ENCODE results near the gene ENTHD1. TPM values are rescaled to one million over a fixed set of nuclear protein-coding genes. Genes with fewer than 3 reads are reported as not detected.

The ENTHD1 gene
- total and polyA plus RNA-seq, 2 of the 8 experiments (the other 6 are each of a cell fraction or from before 2014, with no cell fraction given) = not detected

DNA sequence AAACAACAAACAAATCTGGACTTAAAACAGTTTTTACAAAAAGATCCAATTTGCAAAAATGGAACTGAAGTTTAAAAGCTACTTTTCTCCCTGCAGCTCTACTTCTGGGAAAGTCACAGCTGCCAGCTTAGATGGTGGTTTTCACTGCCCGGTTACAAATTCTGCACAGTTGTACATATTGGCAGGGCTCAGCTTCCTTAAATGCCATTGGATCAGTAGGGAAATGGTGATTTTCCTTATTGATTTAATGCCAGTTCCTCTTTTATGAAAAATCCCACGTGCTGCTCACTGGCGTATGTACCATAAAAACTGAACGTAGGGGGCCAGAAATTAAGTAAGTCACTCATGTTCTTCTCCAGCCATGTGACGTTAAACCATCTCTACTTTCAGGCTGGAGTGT is 30.1 kb upstream of the ENTHD1 start (continued):
- TF ChIP-seq SIN3A (conservative IDR thresholded peaks at IDR 0.05 in 1 of 2, IDR thresholded peaks at IDR 0.05 in 1 of 2; ENCODE audit: low read depth in 1 of 2, low read length in 2 of 2) (no peak), YY1 (IDR thresholded peaks at IDR 0.05; ENCODE audit: low read depth, low read length) (no peak), ATF2 (IDR thresholded peaks at IDR 0.05; ENCODE audit: low read length) (no peak), SP1 (IDR thresholded peaks at IDR 0.05; ENCODE audit: low read depth, low read length) (no peak), FOSL1 (IDR thresholded peaks at IDR 0.05; ENCODE audit: insufficient read depth, low read depth, low read length) (no peak), HDAC6 (IDR thresholded peaks at IDR 0.05; ENCODE audit: low read depth, low read length) (no peak)

Data from H1 (cell line).